ENCODE data around the gene SRD5A1. TPM values are rescaled to one million over a fixed set of nuclear protein-coding genes. Genes with fewer than 3 reads are reported as not detected.

Gene SRD5A1
- total and polyA plus RNA-seq, 2 experiments from 2014 or later: 18.2 to 87.3 TPM

- TF ChIP-seq ETS1 (IDR thresholded peaks at IDR 0.05) (no peak), JUNB (IDR thresholded peaks at IDR 0.05; ENCODE audit: unreplicated experiment) (no peak), ZNF462 (CRISPR knock-in tag; IDR thresholded peaks at IDR 0.05) (no peak)
Measured at GRCh38 chr5:6596388-6596787, 36.9 kb upstream of the SRD5A1 start (continued).

GRCh38 chr5:6597557-6597956 lies 35.7 kb upstream of the SRD5A1 start:
- DNase-seq (ENCODE audit: low spot score) (no peak), ATAC-seq (no peak)
- peaks cover 61% of the 10 kb centered on the region for H3K36me3 Mint-ChIP-seq (ENCODE audit: low read depth)
- Histone ChIP-seq H3K27ac (ENCODE audit: low read depth) (no peak overlapping the region), H3K4me1 (ENCODE audit: insufficient read depth) (no peaks in the 10 kb centered on the region), H3K36me3 (ENCODE audit: insufficient read depth) (peaks cover 30% of the 10 kb centered on the region), H3K4me2 (no peak overlapping the region), H4K20me1 (replicated peaks; ENCODE audit: insufficient read depth) (peaks cover 25% of the 10 kb centered on the region), H3K4me3 (no peak overlapping the region), H2AFZ (no peak overlapping the region), H3K9me2 (ENCODE audit: insufficient read depth) (no peaks in the 10 kb centered on the region), H3K27me3 (ENCODE audit: insufficient read depth) (no peaks in the 10 kb centered on the region), H3F3A (replicated peaks; ENCODE audit: low read depth) (no peaks in the 10 kb centered on the region), H3K79me2 (replicated peaks; ENCODE audit: insufficient read depth) (no peaks in the 10 kb centered on the region)
- H3K4me1 Mint-ChIP-seq: peaks cover 4% of the 10 kb centered on the region; the same call in 2 of the 3 replicates
- no peak overlapping the region for H3K27ac Mint-ChIP-seq
- peaks cover 10% of the 10 kb centered on the region for H3K27me3 Mint-ChIP-seq (ENCODE audit: insufficient read depth, low read depth, poor library complexity)
- no peaks in the 10 kb centered on the region for H3K9me3 Mint-ChIP-seq
- H3K4me3 Mint-ChIP-seq: no peak overlapping the region
- TF ChIP-seq, protein P1, sequence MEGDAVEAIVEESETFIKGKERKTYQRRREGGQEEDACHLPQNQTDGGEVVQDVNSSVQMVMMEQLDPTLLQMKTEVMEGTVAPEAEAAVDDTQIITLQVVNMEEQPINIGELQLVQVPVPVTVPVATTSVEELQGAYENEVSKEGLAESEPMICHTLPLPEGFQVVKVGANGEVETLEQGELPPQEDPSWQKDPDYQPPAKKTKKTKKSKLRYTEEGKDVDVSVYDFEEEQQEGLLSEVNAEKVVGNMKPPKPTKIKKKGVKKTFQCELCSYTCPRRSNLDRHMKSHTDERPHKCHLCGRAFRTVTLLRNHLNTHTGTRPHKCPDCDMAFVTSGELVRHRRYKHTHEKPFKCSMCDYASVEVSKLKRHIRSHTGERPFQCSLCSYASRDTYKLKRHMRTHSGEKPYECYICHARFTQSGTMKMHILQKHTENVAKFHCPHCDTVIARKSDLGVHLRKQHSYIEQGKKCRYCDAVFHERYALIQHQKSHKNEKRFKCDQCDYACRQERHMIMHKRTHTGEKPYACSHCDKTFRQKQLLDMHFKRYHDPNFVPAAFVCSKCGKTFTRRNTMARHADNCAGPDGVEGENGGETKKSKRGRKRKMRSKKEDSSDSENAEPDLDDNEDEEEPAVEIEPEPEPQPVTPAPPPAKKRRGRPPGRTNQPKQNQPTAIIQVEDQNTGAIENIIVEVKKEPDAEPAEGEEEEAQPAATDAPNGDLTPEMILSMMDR (conservative IDR thresholded peaks at IDR 0.05; ENCODE audit: low read depth in 2 of 2): no peak
- TF ChIP-seq NANOG (IDR thresholded peaks at IDR 0.05; ENCODE audit: borderline replicate concordance) (no peak), ZNF331 (CRISPR knock-in tag; IDR thresholded peaks at IDR 0.05; ENCODE audit: low read depth) (no peak), ETS1 (IDR thresholded peaks at IDR 0.05) (no peak)
